Activated effector memory CD4-positive, alpha-beta T cell treated with Interleukin-2 at 50 U/mL for 16 hours (primary cell): ENCODE measurements around the gene USP17L22.
"Not testable (repeated sequence)": the region's sequence is repeated elsewhere in the genome, so short reads cannot be mapped to it uniquely, and the experiment has no call there.

ENCODE experiments used
- DNase-seq: peaks from one replicate; pipeline ENCODE4 v3.0.0-alpha.2; 2020

USP17L22 gene, protein sequence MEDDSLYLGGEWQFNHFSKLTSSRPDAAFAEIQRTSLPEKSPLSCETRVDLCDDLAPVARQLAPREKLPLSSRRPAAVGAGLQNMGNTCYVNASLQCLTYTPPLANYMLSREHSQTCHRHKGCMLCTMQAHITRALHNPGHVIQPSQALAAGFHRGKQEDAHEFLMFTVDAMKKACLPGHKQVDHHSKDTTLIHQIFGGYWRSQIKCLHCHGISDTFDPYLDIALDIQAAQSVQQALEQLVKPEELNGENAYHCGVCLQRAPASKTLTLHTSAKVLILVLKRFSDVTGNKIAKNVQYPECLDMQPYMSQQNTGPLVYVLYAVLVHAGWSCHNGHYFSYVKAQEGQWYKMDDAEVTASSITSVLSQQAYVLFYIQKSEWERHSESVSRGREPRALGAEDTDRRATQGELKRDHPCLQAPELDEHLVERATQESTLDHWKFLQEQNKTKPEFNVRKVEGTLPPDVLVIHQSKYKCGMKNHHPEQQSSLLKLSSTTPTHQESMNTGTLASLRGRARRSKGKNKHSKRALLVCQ

DNA sequence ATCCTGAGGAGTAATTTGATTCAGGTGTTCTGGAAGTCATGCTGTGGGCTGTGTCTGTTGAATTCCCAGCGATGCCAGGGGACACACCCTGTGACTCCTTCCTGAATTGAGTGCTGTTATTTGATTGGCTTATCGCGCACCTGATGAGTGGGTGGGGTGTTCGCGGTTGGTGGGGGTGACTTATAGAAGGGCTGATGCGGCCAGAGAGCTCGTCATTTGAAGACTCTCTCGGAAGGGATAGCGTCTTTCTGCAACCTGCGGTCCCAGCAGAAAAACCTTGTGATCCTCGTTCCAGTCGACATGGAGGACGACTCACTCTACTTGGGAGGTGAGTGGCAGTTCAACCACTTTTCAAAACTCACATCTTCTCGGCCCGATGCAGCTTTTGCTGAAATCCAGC is at the start of gene USP17L22:
TSS of gene USP17L22 (plus strand) at position 301 of the 400 bp plus-strand sequence. CDS start at position 301, 0 bp downstream.
- not testable (repeated sequence) for DNase-seq

DNA sequence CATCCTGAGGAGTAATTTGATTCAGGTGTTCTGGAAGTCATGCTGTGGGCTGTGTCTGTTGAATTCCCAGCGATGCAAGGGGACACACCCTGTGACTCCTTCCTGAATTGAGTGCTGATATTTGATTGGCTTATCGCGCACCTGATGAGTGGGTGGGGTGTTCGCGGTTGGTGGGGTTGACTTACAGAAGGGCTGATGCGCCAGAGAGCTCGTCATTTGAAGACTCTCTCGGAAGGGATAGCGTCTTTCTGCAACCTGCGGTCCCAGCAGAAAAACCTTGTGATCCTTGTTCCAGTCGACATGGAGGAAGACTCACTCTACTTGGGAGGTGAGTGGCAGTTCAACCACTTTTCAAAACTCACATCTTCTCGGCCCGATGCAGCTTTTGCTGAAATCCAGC is 47.6 kb upstream of the USP17L22 start, which contains the start of gene USP17L12:
TSS of gene USP17L12 (plus strand) at position 301 of the 400 bp plus-strand sequence. CDS start at position 301, 0 bp downstream.
- DNase-seq, result not testable (repeated sequence)

DNA sequence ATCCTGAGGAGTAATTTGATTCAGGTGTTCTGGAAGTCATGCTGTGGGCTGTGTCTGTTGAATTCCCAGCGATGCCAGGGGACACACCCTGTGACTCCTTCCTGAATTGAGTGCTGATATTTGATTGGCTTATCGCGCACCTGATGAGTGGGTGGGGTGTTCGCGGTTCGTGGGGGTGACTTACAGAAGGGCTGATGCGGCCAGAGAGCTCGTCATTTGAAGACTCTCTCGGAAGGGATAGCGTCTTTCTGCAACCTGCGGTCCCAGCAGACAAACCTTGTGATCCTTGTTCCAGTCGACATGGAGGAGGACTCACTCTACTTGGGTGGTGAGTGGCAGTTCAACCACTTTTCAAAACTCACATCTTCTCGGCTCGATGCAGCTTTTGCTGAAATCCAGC is 42.8 kb upstream of the USP17L22 start, which contains the start of gene USP17L13:
TSS of gene USP17L13 (plus strand) at position 301 of the 400 bp plus-strand sequence. CDS start at position 301, 0 bp downstream.
- DNase-seq, result not testable (repeated sequence)

DNA sequence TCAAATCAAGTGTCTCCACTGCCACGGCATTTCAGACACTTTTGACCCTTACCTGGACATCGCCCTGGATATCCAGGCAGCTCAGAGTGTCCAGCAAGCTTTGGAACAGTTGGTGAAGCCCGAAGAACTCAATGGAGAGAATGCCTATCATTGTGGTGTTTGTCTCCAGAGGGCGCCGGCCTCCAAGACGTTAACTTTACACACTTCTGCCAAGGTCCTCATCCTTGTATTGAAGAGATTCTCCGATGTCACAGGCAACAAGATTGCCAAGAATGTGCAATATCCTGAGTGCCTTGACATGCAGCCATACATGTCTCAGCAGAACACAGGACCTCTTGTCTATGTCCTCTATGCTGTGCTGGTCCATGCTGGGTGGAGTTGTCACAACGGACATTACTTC is 37.2 kb upstream of the USP17L22 start:
- not testable (repeated sequence) for DNase-seq

DNA sequence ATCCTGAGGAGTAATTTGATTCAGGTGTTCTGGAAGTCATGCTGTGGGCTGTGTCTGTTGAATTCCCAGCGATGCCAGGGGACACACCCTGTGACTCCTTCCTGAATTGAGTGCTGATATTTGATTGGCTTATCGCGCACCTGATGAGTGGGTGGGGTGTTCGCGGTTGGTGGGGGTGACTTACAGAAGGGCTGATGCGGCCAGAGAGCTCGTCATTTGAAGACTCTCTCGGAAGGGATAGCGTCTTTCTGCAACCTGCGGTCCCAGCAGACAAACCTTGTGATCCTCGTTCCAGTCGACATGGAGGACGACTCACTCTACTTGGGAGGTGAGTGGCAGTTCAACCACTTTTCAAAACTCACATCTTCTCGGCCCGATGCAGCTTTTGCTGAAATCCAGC is 33.3 kb upstream of the USP17L22 start, which contains the start of gene USP17L15:
TSS of gene USP17L15 (plus strand) at position 301 of the 400 bp plus-strand sequence. CDS start at position 301, 0 bp downstream.
- not testable (repeated sequence) for DNase-seq

DNA sequence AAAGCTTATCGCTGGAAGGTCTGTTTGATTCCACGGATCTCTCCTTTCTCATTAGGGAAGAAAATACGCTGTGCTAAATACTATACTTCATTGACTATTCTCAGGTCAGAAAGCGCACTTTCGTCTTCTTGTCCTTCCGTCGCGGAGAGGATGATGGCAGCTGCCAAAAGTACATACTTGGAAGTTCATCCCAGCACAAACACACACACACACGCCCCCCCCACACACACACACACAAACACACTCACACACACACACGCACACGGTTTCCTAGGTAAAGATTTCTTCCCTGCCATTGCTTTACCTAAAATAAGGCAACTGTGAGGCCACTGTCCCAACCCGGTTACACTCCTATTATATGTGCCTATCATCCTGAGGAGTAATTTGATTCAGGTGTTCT is 29.0 kb upstream of the USP17L22 start:
- not testable (repeated sequence) for DNase-seq

DNA sequence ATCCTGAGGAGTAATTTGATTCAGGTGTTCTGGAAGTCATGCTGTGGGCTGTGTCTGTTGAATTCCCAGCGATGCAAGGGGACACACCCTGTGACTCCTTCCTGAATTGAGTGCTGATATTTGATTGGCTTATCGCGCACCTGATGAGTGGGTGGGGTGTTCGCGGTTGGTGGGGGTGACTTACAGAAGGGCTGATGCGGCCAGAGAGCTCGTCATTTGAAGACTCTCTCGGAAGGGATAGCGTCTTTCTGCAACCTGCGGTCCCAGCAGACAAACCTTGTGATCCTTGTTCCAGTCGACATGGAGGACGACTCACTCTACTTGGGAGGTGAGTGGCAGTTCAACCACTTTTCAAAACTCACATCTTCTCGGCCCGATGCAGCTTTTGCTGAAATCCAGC is 23.8 kb upstream of the USP17L22 start, which contains the start of gene USP17L17:
TSS of gene USP17L17 (plus strand) at position 301 of the 400 bp plus-strand sequence. CDS start at position 301, 0 bp downstream.
- DNase-seq, result not testable (repeated sequence)

DNA sequence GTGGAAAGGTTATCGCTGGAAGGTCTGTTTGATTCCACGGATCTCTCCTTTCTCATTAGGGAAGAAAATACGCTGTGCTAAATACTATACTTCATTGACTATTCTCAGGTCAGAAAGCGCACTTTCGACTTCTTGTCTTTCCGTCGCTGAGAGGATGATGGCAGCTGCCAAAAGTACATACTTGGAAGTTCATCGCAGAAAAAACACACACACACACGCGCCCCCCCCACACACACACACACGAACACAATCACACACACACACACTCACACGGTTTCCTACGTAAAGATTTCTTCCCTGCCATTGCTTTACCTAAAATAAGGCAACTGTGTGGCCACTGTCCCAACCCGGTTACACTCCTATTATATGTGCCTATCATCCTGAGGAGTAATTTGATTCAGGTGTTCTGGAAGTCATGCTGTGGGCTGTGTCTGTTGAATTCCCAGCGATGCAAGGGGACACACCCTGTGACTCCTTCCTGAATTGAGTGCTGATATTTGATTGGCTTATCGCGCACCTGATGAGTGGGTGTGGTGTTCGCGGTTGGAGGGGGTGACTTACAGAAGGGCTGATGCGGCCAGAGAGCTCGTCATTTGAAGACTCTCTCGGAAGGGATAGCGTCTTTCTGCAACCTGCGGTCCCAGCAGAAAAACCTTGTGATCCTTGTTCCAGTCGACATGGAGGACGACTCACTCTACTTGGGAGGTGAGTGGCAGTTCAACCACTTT is 19.3 kb upstream of the USP17L22 start, which contains the start of gene USP17L18:
TSS of gene USP17L18 (plus strand) at position 678 of the 728 bp plus-strand sequence. CDS start at position 678, 0 bp downstream.
- DNase-seq, result not testable (repeated sequence)

DNA sequence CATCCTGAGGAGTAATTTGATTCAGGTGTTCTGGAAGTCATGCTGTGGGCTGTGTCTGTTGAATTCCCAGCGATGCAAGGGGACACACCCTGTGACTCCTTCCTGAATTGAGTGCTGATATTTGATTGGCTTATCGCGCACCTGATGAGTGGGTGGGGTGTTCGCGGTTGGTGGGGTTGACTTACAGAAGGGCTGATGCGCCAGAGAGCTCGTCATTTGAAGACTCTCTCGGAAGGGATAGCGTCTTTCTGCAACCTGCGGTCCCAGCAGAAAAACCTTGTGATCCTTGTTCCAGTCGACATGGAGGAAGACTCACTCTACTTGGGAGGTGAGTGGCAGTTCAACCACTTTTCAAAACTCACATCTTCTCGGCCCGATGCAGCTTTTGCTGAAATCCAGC is 14.3 kb upstream of the USP17L22 start, which contains the start of gene USP17L19:
TSS of gene USP17L19 (plus strand) at position 301 of the 400 bp plus-strand sequence. CDS start at position 301, 0 bp downstream.
- DNase-seq, result not testable (repeated sequence)

DNA sequence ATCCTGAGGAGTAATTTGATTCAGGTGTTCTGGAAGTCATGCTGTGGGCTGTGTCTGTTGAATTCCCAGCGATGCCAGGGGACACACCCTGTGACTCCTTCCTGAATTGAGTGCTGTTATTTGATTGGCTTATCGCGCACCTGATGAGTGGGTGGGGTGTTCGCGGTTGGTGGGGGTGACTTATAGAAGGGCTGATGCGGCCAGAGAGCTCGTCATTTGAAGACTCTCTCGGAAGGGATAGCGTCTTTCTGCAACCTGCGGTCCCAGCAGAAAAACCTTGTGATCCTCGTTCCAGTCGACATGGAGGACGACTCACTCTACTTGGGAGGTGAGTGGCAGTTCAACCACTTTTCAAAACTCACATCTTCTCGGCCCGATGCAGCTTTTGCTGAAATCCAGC is 9.6 kb upstream of the USP17L22 start, which contains the start of gene USP17L20:
TSS of gene USP17L20 (plus strand) at position 301 of the 400 bp plus-strand sequence. CDS start at position 301, 0 bp downstream.
- not testable (repeated sequence) for DNase-seq

DNA sequence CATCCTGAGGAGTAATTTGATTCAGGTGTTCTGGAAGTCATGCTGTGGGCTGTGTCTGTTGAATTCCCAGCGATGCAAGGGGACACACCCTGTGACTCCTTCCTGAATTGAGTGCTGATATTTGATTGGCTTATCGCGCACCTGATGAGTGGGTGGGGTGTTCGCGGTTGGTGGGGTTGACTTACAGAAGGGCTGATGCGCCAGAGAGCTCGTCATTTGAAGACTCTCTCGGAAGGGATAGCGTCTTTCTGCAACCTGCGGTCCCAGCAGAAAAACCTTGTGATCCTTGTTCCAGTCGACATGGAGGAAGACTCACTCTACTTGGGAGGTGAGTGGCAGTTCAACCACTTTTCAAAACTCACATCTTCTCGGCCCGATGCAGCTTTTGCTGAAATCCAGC is 4.8 kb upstream of the USP17L22 start, which contains the start of gene USP17L21:
TSS of gene USP17L21 (plus strand) at position 301 of the 400 bp plus-strand sequence. CDS start at position 301, 0 bp downstream.
- DNase-seq, result not testable (repeated sequence)

DNA sequence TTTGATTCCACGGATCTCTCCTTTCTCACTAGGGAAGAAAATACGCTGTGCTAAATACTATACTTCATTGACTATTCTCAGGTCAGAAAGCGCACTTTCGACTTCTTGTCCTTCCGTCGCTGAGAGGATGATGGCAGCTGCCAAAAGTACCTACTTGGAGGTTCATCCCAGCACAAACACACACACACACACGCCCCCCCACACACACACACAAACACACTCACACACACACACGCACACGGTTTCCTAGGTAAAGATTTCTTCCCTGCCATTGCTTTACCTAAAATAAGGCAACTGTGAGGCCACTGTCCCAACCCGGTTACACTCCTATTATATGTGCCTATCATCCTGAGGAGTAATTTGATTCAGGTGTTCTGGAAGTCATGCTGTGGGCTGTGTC is 4.3 kb downstream of the USP17L22 start:
- not testable (repeated sequence) for DNase-seq
